Mesenchymal stem cell (in vitro differentiated cells and primary cell): ENCODE data around the gene KIAA1217.

Experiments
- DNase-seq: peaks from one replicate; pipeline ENCODE4 v3.0.0-alpha.2; 2013
- H2AFZ ChIP-seq: one replicate; pipeline ENCODE4 v1.6.1; 2013; ENCODE audit warnings: low read depth, mild to moderate bottlenecking, control low read depth, inconsistent platforms, low read length, moderate library complexity
- H2AK5ac ChIP-seq: 2 replicates; pipeline ENCODE4 v1.6.1; 2013; ENCODE audit warnings: low read length, moderate library complexity, mild to moderate bottlenecking, inconsistent platforms; ENCODE audit not compliant: severe bottlenecking
- H2BK120ac ChIP-seq: one replicate; pipeline ENCODE4 v1.6.1; 2013; ENCODE audit warnings: low read depth, mild to moderate bottlenecking, inconsistent platforms, low read length, moderate library complexity
- H2BK12ac ChIP-seq, 2 experiments: one replicate each; pipeline ENCODE4 v1.6.1; 2013; ENCODE audit warnings: inconsistent platforms in 2 of 2, low read length in 2 of 2, mild to moderate bottlenecking in 2 of 2, moderate library complexity in 2 of 2, control low read depth in 1 of 2
- H2BK15ac ChIP-seq: one replicate; pipeline ENCODE4 v1.6.1; 2013; ENCODE audit warnings: mild to moderate bottlenecking, low read depth, inconsistent platforms; ENCODE audit not compliant: poor library complexity, severe bottlenecking
- H2BK5ac ChIP-seq: 2 replicates; pipeline ENCODE4 v1.6.1; 2013; ENCODE audit warnings: low read depth, mild to moderate bottlenecking, low read length, control low read depth, inconsistent platforms; ENCODE audit not compliant: poor library complexity, severe bottlenecking
- H3K14ac ChIP-seq, 2 experiments: one replicate each; pipeline ENCODE4 v1.6.1; 2013; ENCODE audit warnings: inconsistent platforms in 2 of 2, low read length in 2 of 2, control low read depth in 1 of 2, mild to moderate bottlenecking in 1 of 2, moderate library complexity in 1 of 2
- H3K18ac ChIP-seq, 2 experiments: one replicate each; pipeline ENCODE4 v1.6.1; 2013; ENCODE audit warnings: inconsistent platforms in 2 of 2, low read length in 2 of 2, control low read depth in 1 of 2, low read depth in 1 of 2, mild to moderate bottlenecking in 1 of 2
- H3K23ac ChIP-seq, 2 experiments: one replicate each; pipeline ENCODE4 v1.6.1; 2013; ENCODE audit warnings: inconsistent platforms in 2 of 2, low read length in 2 of 2, mild to moderate bottlenecking in 2 of 2, moderate library complexity in 2 of 2, control low read depth in 1 of 2
- H3K27ac ChIP-seq: 2 replicates; pipeline ENCODE4 v1.5.1; 2013; ENCODE audit warnings: mild to moderate bottlenecking, moderate library complexity, low read length, control low read depth, inconsistent platforms; ENCODE audit not compliant: poor library complexity, severe bottlenecking
- H3K27me3 ChIP-seq, 2 experiments: 2 replicates each; pipeline versions ENCODE4 v1.6.1 to v1.7.0; 2013; ENCODE audit warnings: low read length in 2 of 2, mild to moderate bottlenecking in 2 of 2, moderate library complexity in 2 of 2, control low read depth in 1 of 2, inconsistent platforms in 1 of 2; ENCODE audit not compliant: control insufficient read depth in 1 of 2, insufficient read depth in 1 of 2
- H3K36me3 ChIP-seq, 2 experiments: 2 replicates each; pipeline versions ENCODE4 v1.6.1 to v1.7.0; 2013; ENCODE audit warnings: low read length in 2 of 2, control low read depth in 1 of 2, inconsistent platforms in 1 of 2, low read depth in 1 of 2, mild to moderate bottlenecking in 1 of 2; ENCODE audit not compliant: insufficient read depth in 2 of 2, control insufficient read depth in 1 of 2
- H3K4ac ChIP-seq, 2 experiments: one replicate each; pipeline ENCODE4 v1.6.1; 2013; ENCODE audit warnings: inconsistent platforms in 2 of 2, low read length in 2 of 2, mild to moderate bottlenecking in 2 of 2, moderate library complexity in 2 of 2, control low read depth in 1 of 2, low read depth in 1 of 2
- H3K4me1 ChIP-seq: 2 replicates; pipeline ENCODE4 v1.6.1; 2013; ENCODE audit warnings: low read depth, low read length, control low read depth; ENCODE audit not compliant: control insufficient read depth, insufficient read depth
- H3K4me2 ChIP-seq: 2 replicates; pipeline ENCODE4 v1.6.1; 2013; ENCODE audit warnings: low read length, mild to moderate bottlenecking, inconsistent platforms; ENCODE audit not compliant: poor library complexity, severe bottlenecking
- H3K4me3 ChIP-seq, 2 experiments: 2 replicates each; pipeline versions ENCODE4 v1.5.1 to v1.7.0; 2013; ENCODE audit warnings: low read length in 2 of 2, mild to moderate bottlenecking in 2 of 2, control low read depth in 1 of 2, low read depth in 1 of 2; ENCODE audit not compliant: insufficient read depth in 1 of 2
- H3K79me1 ChIP-seq: replicated peaks from 2 replicates; pipeline ENCODE4 v1.6.1; 2013; ENCODE audit warnings: mild to moderate bottlenecking, control low read depth, low read length, inconsistent platforms; ENCODE audit not compliant: poor library complexity, severe bottlenecking
- H3K9ac ChIP-seq: 2 replicates; pipeline ENCODE4 v1.7.0; 2013; ENCODE audit warnings: mild to moderate bottlenecking, low read length, moderate library complexity
- H3K9me3 ChIP-seq: 2 replicates; pipeline ENCODE4 v1.7.0; 2013; ENCODE audit warnings: mild to moderate bottlenecking, low read length; ENCODE audit not compliant: control insufficient read depth
- H4K8ac ChIP-seq: one replicate; pipeline ENCODE4 v1.6.1; 2013; ENCODE audit warnings: inconsistent platforms, mild to moderate bottlenecking, low read length, moderate library complexity
- H4K91ac ChIP-seq: one replicate; pipeline ENCODE4 v1.6.1; 2013; ENCODE audit warnings: mild to moderate bottlenecking, low read length, inconsistent platforms
- WGBS: methylation state at CpG from one replicate; pipeline ENCODE4 v1.1.7; 2013; ENCODE audit warnings: mixed read lengths; 5-methylcytosine and 5-hydroxymethylcytosine counted together

KIAA1217 gene

GRCh38 chr10:24352399-24352798, 143.5 kb downstream of the KIAA1217 start:
- Histone ChIP-seq H3K23ac (no peak overlapping the region), H4K91ac (no peak overlapping the region), H2BK120ac (no peak overlapping the region), H3K4ac (no peak overlapping the region), H2BK12ac (no peak overlapping the region), H2AFZ (no peak overlapping the region), H4K8ac (no peak overlapping the region), H3K9ac (no peak overlapping the region), H3K4me3 (no peak overlapping the region), H3K27ac (no peak overlapping the region), H3K14ac (no peak overlapping the region), H3K9me3 (no peaks in the 10 kb centered on the region), H3K4me1 (peaks cover 2% of the 10 kb centered on the region), H3K36me3 (no peaks in the 10 kb centered on the region), H2BK5ac (no peak overlapping the region), H3K79me1 (no peaks in the 10 kb centered on the region), H3K18ac (no peak overlapping the region), H3K4me2 (no peak overlapping the region), H2AK5ac (no peak overlapping the region), H3K27me3 (peaks cover 0 to 7% of the 10 kb centered on the region in 2 experiments), H2BK15ac (no peak overlapping the region)
- WGBS = 67% methylated on average over 2 of the region's 2 CpGs
- no peak for DNase-seq

GRCh38 chr10:24353319-24353718, 144.4 kb downstream of the KIAA1217 start:
- Histone ChIP-seq H3K27ac (no peak overlapping the region), H3K4me3 (no peak overlapping the region), H2BK15ac (no peak overlapping the region), H3K23ac (no peak overlapping the region), H2BK120ac (no peak overlapping the region), H2BK12ac (no peak overlapping the region), H3K4me1 (peaks cover 2% of the 10 kb centered on the region), H2AFZ (no peak overlapping the region), H3K27me3 (peaks cover 0 to 7% of the 10 kb centered on the region in 2 experiments), H3K79me1 (no peaks in the 10 kb centered on the region), H3K36me3 (no peaks in the 10 kb centered on the region), H3K9ac (no peak overlapping the region), H2BK5ac (no peak overlapping the region), H3K18ac (no peak overlapping the region), H3K4ac (no peak overlapping the region), H4K91ac (no peak overlapping the region), H3K4me2 (no peak overlapping the region), H4K8ac (no peak overlapping the region), H2AK5ac (no peak overlapping the region), H3K14ac (no peak overlapping the region), H3K9me3 (no peaks in the 10 kb centered on the region)
- 96% methylated on average over 4 of the region's 6 CpGs for WGBS
- DNase-seq = no peak

GRCh38 chr10:24355056-24355688, 146.2 kb downstream of the KIAA1217 start:
- Histone ChIP-seq H3K14ac (no peak overlapping the region), H3K4ac (no peak overlapping the region), H3K4me2 (no peak overlapping the region), H4K91ac (no peak overlapping the region), H2BK12ac (no peak overlapping the region), H3K27me3 (peaks cover 0 to 7% of the 10 kb centered on the region in 2 experiments), H3K18ac (no peak overlapping the region), H3K27ac (no peak overlapping the region), H3K4me1 (peaks cover 2% of the 10 kb centered on the region), H2BK120ac (no peak overlapping the region), H3K9ac (no peak overlapping the region), H3K9me3 (no peaks in the 10 kb centered on the region), H2BK15ac (no peak overlapping the region), H4K8ac (no peak overlapping the region), H3K36me3 (no peaks in the 10 kb centered on the region), H3K23ac (no peak overlapping the region), H3K79me1 (no peaks in the 10 kb centered on the region), H2AK5ac (no peak overlapping the region), H3K4me3 (no peak overlapping the region), H2AFZ (no peak overlapping the region), H2BK5ac (no peak overlapping the region)
- no peak for DNase-seq
- WGBS = 79% methylated on average over 1 of the region's 2 CpGs

- 87% methylated on average over 7 of the region's 8 CpGs for WGBS
- H3K14ac ChIP-seq = no peak overlapping the region
- no peak overlapping the region for H3K4ac ChIP-seq
- no peak overlapping the region for H3K27ac ChIP-seq
- H3K4me3 ChIP-seq = peak overlapping the region in 1 of 2 experiments; percentile 1
- no peak overlapping the region for H3K9ac ChIP-seq
- H3K23ac ChIP-seq = no peak overlapping the region
- H3K4me1 ChIP-seq = no peaks in the 10 kb centered on the region
- no peaks in the 10 kb centered on the region for H3K9me3 ChIP-seq
- no peak overlapping the region for H4K8ac ChIP-seq
- no peak overlapping the region for H2AK5ac ChIP-seq
- no peak overlapping the region for H4K91ac ChIP-seq
- no peaks in the 10 kb centered on the region for H3K79me1 ChIP-seq
- H2BK5ac ChIP-seq = no peak overlapping the region
- H2AFZ ChIP-seq = no peak overlapping the region
- no peak overlapping the region for H2BK15ac ChIP-seq
- H2BK12ac ChIP-seq = no peak overlapping the region
- H3K36me3 ChIP-seq = no peaks in the 10 kb centered on the region
- peaks cover 0 to 7% of the 10 kb centered on the region in 2 experiments for H3K27me3 ChIP-seq
- H3K4me2 ChIP-seq = no peak overlapping the region
- no peak for DNase-seq
- no peak overlapping the region for H2BK120ac ChIP-seq
- no peak overlapping the region for H3K18ac ChIP-seq
Observed at GRCh38 chr10:24357344-24358004, 148.5 kb downstream of the KIAA1217 start.
